CD1c-positive myeloid dendritic cell (primary cell): ENCODE data around the gene FLNA.
"Not testable (repeated sequence)": the region's sequence is repeated elsewhere in the genome, so short reads cannot be mapped to it uniquely, and the experiment has no call there.

Experiments
- DNase-seq: peaks from one replicate; pipeline ENCODE4 v3.0.0-alpha.2; 2016; ENCODE audit errors: extremely low spot score

The FLNA gene

GRCh38 chrX:154374313-154375155 lies at the start of gene FLNA:
FLNA (minus strand) TSS chrX:154374634; CDS start chrX:154371245, 3,389 bp downstream.
- peak; percentile 45 for DNase-seq

- no peak for DNase-seq
Observed at GRCh38 chrX:154420402-154420756, 45.9 kb upstream of the FLNA start.

GRCh38 chrX:154419688-154420401 lies 45.4 kb upstream of the FLNA start:
- no peak for DNase-seq

GRCh38 chrX:154419189-154419588 lies 44.8 kb upstream of the FLNA start:
- DNase-seq = no peak

- no peak for DNase-seq
Observed at GRCh38 chrX:154417157-154417556, 42.7 kb upstream of the FLNA start.

- no peak for DNase-seq
Observed at GRCh38 chrX:154413142-154413541, 38.7 kb upstream of the FLNA start.

- no peak for DNase-seq
Observed at GRCh38 chrX:154412468-154412867, 38.0 kb upstream of the FLNA start.

- peak; percentile 47 for DNase-seq
Observed at GRCh38 chrX:154411981-154412340, 37.5 kb upstream of the FLNA start.

GRCh38 chrX:154409222-154409871 lies 34.9 kb upstream of the FLNA start, which contains the start of gene DNASE1L1:
DNASE1L1 (minus strand) TSS chrX:154409254; CDS start chrX:154405568, 3,686 bp downstream.
- peak; percentile 87 for DNase-seq

- no peak for DNase-seq
Observed at GRCh38 chrX:154408659-154409221, 34.3 kb upstream of the FLNA start.

GRCh38 chrX:154404625-154405192 lies 30.3 kb upstream of the FLNA start:
- DNase-seq = no peak

GRCh38 chrX:154403858-154404257 lies 29.4 kb upstream of the FLNA start:
- no peak for DNase-seq

- no peak for DNase-seq
Observed at GRCh38 chrX:154403192-154403591, 28.8 kb upstream of the FLNA start.

- no peak for DNase-seq
Observed at GRCh38 chrX:154402622-154403127, 28.2 kb upstream of the FLNA start.

GRCh38 chrX:154401918-154402621 lies 27.6 kb upstream of the FLNA start:
- DNase-seq = no peak

GRCh38 chrX:154401045-154401799 lies 26.8 kb upstream of the FLNA start:
- DNase-seq = peak; percentile 6

- DNase-seq = not testable (repeated sequence)
Observed at GRCh38 chrX:154400369-154400817, 26.0 kb upstream of the FLNA start.

GRCh38 chrX:154399527-154400368 lies 25.3 kb upstream of the FLNA start:
- DNase-seq = no peak
